Measurements from ENCODE around the gene NCAM1. TPM values are rescaled to one million over a fixed set of nuclear protein-coding genes. Genes with fewer than 3 reads are reported as not detected.
"Not testable (repeated sequence)": the region's sequence is repeated elsewhere in the genome, so short reads cannot be mapped to it uniquely, and the experiment has no call there.

The NCAM1 gene
- total and polyA plus RNA-seq, 9 donors = 87.0 to 220 (median 114) TPM

- 69% methylated on average over 2 of the region's 3 CpGs for WGBS (ENCODE audit: insufficient coverage)
These were observed 326.6 kb downstream of the NCAM1 start for GRCh38 chr11:113287801-113288200.

GRCh38 chr11:113288286-113288863, 327.2 kb downstream of the NCAM1 start:
- no peak overlapping the region for H3K4me3 ChIP-seq (ENCODE audit: low read length)
- H3K27me3 ChIP-seq (ENCODE audit: control insufficient read depth, insufficient read depth, low read length) = peaks cover 2% of the 10 kb centered on the region
- no peak overlapping the region for H3K27ac ChIP-seq (ENCODE audit: low read length)
- no peaks in the 10 kb centered on the region for H3K9me3 ChIP-seq (replicated peaks; ENCODE audit: control insufficient read depth, low read depth, low read length)
- H3K4me1 ChIP-seq (ENCODE audit: control insufficient read depth, insufficient read depth, low read length) = peaks cover 29% of the 10 kb centered on the region
- no peak for DNase-seq
- no peaks in the 10 kb centered on the region for H3K36me3 ChIP-seq (ENCODE audit: control insufficient read depth, insufficient read depth, low read length)
- 93% methylated on average over 4 of the region's 6 CpGs for WGBS (ENCODE audit: insufficient coverage)

More at GRCh38 chr11:113287801-113288200, 326.6 kb downstream of the NCAM1 start:
- Histone ChIP-seq H3K4me1 (ENCODE audit: control insufficient read depth, insufficient read depth, low read length) (peaks cover 29% of the 10 kb centered on the region), H3K9me3 (replicated peaks; ENCODE audit: control insufficient read depth, low read depth, low read length) (no peaks in the 10 kb centered on the region), H3K36me3 (ENCODE audit: control insufficient read depth, insufficient read depth, low read length) (no peaks in the 10 kb centered on the region), H3K4me3 (ENCODE audit: low read length) (no peak overlapping the region), H3K27me3 (ENCODE audit: control insufficient read depth, insufficient read depth, low read length) (peaks cover 2% of the 10 kb centered on the region), H3K27ac (ENCODE audit: low read length) (peak overlapping the region; percentile 44)
- peak; percentile 43 for DNase-seq

GRCh38 chr11:113289431-113290187, 328.4 kb downstream of the NCAM1 start:
- no peaks in the 10 kb centered on the region for H3K36me3 ChIP-seq (ENCODE audit: control insufficient read depth, insufficient read depth, low read length)
- H3K27me3 ChIP-seq (ENCODE audit: control insufficient read depth, insufficient read depth, low read length) = no peaks in the 10 kb centered on the region
- no peak overlapping the region for H3K27ac ChIP-seq (ENCODE audit: low read length)
- no peaks in the 10 kb centered on the region for H3K9me3 ChIP-seq (replicated peaks; ENCODE audit: control insufficient read depth, low read depth, low read length)
- no peak overlapping the region for H3K4me3 ChIP-seq (ENCODE audit: low read length)
- 73% methylated on average over 5 of the region's 10 CpGs for WGBS (ENCODE audit: insufficient coverage)
- peak; percentile 60 for DNase-seq
- peaks cover 29% of the 10 kb centered on the region for H3K4me1 ChIP-seq (ENCODE audit: control insufficient read depth, insufficient read depth, low read length)

- no peak overlapping the region for H3K27ac ChIP-seq (ENCODE audit: low read length)
- DNase-seq = no peak
- H3K27me3 ChIP-seq (ENCODE audit: control insufficient read depth, insufficient read depth, low read length) = peaks cover 2% of the 10 kb centered on the region
- no peaks in the 10 kb centered on the region for H3K9me3 ChIP-seq (replicated peaks; ENCODE audit: control insufficient read depth, low read depth, low read length)
- no peak overlapping the region for H3K4me3 ChIP-seq (ENCODE audit: low read length)
- peaks cover 8% of the 10 kb centered on the region for H3K4me1 ChIP-seq (ENCODE audit: control insufficient read depth, insufficient read depth, low read length)
- 94% methylated on average over 5 of the region's 5 CpGs for WGBS (ENCODE audit: insufficient coverage)
- no peaks in the 10 kb centered on the region for H3K36me3 ChIP-seq (ENCODE audit: control insufficient read depth, insufficient read depth, low read length)
These were observed 332.7 kb downstream of the NCAM1 start for GRCh38 chr11:113293936-113294335.

GRCh38 chr11:113295993-113296392, 334.8 kb downstream of the NCAM1 start:
- H3K4me3 ChIP-seq (ENCODE audit: low read length) = no peak overlapping the region
- H3K4me1 ChIP-seq (ENCODE audit: control insufficient read depth, insufficient read depth, low read length) = peaks cover 3% of the 10 kb centered on the region
- DNase-seq = no peak
- WGBS (ENCODE audit: insufficient coverage) = 72% methylated on average over 2 of the region's 7 CpGs
- no peaks in the 10 kb centered on the region for H3K9me3 ChIP-seq (replicated peaks; ENCODE audit: control insufficient read depth, low read depth, low read length)
- no peaks in the 10 kb centered on the region for H3K36me3 ChIP-seq (ENCODE audit: control insufficient read depth, insufficient read depth, low read length)
- H3K27ac ChIP-seq (ENCODE audit: low read length) = no peak overlapping the region
- peaks cover 2% of the 10 kb centered on the region for H3K27me3 ChIP-seq (ENCODE audit: control insufficient read depth, insufficient read depth, low read length)

GRCh38 chr11:113296447-113297205, 335.4 kb downstream of the NCAM1 start:
- H3K4me1 ChIP-seq (ENCODE audit: control insufficient read depth, insufficient read depth, low read length) = peaks cover 3% of the 10 kb centered on the region
- H3K36me3 ChIP-seq (ENCODE audit: control insufficient read depth, insufficient read depth, low read length) = no peaks in the 10 kb centered on the region
- peak; percentile 40 for DNase-seq
- peaks cover 2% of the 10 kb centered on the region for H3K27me3 ChIP-seq (ENCODE audit: control insufficient read depth, insufficient read depth, low read length)
- no peak overlapping the region for H3K4me3 ChIP-seq (ENCODE audit: low read length)
- H3K27ac ChIP-seq (ENCODE audit: low read length) = no peak overlapping the region
- WGBS (ENCODE audit: insufficient coverage) = 89% methylated on average over 2 of the region's 2 CpGs
- H3K9me3 ChIP-seq (replicated peaks; ENCODE audit: control insufficient read depth, low read depth, low read length) = no peaks in the 10 kb centered on the region

- not testable (repeated sequence) for H3K27ac ChIP-seq (ENCODE audit: low read length); DNase-seq; H3K9me3 ChIP-seq (replicated peaks; ENCODE audit: control insufficient read depth, low read depth, low read length); H3K27me3 ChIP-seq (ENCODE audit: control insufficient read depth, insufficient read depth, low read length); H3K36me3 ChIP-seq (ENCODE audit: control insufficient read depth, insufficient read depth, low read length); H3K4me1 ChIP-seq (ENCODE audit: control insufficient read depth, insufficient read depth, low read length); H3K4me3 ChIP-seq (ENCODE audit: low read length)
- WGBS (ENCODE audit: insufficient coverage) = no CpG with 5 or more reads among the region's 3 CpGs
These were observed 337.3 kb downstream of the NCAM1 start for GRCh38 chr11:113298496-113298895.

- DNase-seq = no peak
- no peaks in the 10 kb centered on the region for H3K4me1 ChIP-seq (ENCODE audit: control insufficient read depth, insufficient read depth, low read length)
- H3K4me3 ChIP-seq (ENCODE audit: low read length) = no peak overlapping the region
- H3K27ac ChIP-seq (ENCODE audit: low read length) = no peak overlapping the region
- H3K9me3 ChIP-seq (replicated peaks; ENCODE audit: control insufficient read depth, low read depth, low read length) = no peaks in the 10 kb centered on the region
- no peaks in the 10 kb centered on the region for H3K27me3 ChIP-seq (ENCODE audit: control insufficient read depth, insufficient read depth, low read length)
- H3K36me3 ChIP-seq (ENCODE audit: control insufficient read depth, insufficient read depth, low read length) = no peaks in the 10 kb centered on the region
These were observed 343.7 kb downstream of the NCAM1 start for GRCh38 chr11:113304916-113305315.

- no peak overlapping the region for H3K27ac ChIP-seq (ENCODE audit: low read length)
- WGBS (ENCODE audit: insufficient coverage) = 30% methylated on average over 11 of the region's 12 CpGs
- peak; percentile 64 for DNase-seq
These were observed 344.5 kb downstream of the NCAM1 start for GRCh38 chr11:113305440-113306336.

More at GRCh38 chr11:113305440-113306336, 344.5 kb downstream of the NCAM1 start:
- H3K9me3 ChIP-seq (replicated peaks; ENCODE audit: control insufficient read depth, low read depth, low read length) = no peaks in the 10 kb centered on the region
- no peaks in the 10 kb centered on the region for H3K4me1 ChIP-seq (ENCODE audit: control insufficient read depth, insufficient read depth, low read length)
- H3K4me3 ChIP-seq (ENCODE audit: low read length) = no peak overlapping the region
- no peaks in the 10 kb centered on the region for H3K36me3 ChIP-seq (ENCODE audit: control insufficient read depth, insufficient read depth, low read length)
- H3K27me3 ChIP-seq (ENCODE audit: control insufficient read depth, insufficient read depth, low read length) = no peaks in the 10 kb centered on the region
